Activated CD8-positive, alpha-beta memory T cell treated with anti-CD3 and anti-CD28 coated beads, Interleukin-2, amount 50 U/mL, for 48 hours (primary cell): ENCODE measurements around the gene PDZD4.

Source experiments
- DNase-seq: peaks from one replicate; pipeline ENCODE4 v3.0.0-alpha.2; 2020

Gene PDZD4

DNA sequence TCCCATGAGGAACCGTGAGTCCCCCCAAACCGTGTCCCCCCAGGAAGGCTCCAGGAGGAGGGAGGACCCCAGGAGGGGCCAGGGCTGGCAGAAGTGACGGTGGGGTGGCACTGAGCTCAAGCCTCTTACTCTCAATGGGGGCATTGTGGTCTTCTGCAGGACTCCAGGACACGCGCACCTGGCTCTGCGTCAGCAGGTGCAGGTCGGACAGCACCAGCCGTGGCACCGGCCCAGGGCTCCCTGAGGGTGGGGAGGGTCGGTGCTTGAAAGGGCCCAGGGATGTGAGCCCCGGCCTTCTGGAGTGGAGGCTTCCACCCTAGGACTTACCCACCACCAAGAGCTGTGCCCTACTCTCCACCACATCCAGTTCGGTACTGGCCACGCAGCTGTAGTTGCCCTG lies 37.3 kb upstream of the PDZD4 start:
- DNase-seq = no peak

DNA sequence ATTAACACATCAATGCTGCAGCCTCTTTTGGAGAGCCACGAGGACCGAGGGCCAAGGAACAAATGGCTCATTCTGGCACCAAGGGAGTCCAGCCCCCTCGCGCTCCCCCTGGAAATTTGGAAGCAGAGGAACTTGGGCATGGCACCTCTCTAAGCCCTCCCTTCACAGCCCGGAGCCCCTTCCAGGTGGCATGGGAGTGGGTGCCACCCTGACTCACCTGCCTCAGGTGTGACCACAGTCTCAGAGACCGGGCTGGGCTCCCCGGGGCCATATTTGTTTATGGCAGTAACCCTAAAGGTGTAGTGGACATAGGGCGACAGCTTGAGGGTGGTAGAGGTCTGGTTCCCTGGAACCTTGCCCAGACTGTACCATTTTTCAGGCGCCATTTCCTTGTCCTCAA lies 36.8 kb upstream of the PDZD4 start:
- no peak for DNase-seq

DNA sequence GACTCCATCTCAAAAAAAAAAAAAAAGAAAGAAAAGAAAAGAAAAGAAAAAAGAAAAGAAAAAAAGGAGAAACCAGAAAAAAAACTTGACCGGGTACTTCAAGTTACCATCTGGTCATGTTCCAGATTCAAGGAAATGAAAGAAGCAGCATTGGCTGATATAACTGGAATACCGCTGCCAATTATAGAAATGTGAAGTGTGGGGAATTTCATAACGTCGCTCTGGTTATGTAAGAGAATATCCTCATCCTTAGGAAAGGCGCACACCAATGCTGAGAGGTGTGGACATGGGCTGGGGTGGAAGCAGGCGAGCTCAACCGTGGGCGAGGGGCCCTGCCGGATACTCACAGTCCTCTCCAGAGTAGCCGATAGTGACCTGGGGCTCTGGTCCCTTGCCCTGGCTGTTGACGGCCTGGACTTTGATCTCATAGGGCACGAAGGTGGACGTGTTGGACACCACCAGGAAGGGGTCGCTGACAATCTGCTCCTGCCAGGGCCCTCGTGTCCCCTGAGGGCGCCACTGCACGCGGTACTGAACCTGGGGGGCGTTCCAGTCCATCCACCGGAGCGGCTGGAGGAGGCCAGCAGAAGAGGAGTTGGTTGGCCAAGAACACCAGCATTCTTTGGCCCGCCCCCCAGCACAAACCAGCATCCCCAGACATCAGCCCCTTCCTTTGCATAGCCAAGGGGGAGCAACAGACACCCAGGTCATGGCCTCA lies 36.1 kb upstream of the PDZD4 start:
- no peak for DNase-seq

DNA sequence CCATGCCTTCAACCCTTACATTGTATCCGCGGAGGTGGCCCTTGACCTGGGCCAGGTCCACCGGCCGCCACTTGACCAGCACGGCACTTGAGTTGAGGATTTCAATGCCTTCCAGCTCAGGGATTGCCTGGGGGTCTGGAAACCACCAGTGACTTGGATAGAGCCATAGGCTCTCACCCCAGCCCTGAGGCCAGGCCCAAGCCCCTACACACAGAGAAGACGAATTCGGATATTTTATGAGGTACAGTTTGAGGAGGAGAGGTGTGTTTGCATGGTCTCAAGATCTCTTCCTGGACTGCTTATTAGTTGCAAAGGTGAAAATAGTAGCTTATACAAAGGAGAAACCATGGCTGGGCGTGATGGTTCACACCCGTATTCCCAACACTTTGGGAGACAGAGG lies 35.3 kb upstream of the PDZD4 start:
- no peak for DNase-seq

DNA sequence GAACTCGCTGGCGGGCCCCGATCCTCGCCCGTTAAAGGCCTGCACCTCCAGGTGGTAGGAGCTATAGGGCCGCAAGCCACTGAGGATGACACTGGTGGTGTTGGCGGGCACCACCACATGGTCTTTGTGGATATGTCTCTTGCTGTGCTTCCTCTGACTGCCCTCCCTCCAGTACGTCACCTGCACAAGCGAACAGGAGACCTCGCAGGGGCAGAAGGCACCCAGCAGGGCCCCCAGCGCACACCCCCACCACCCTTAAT lies 34.9 kb upstream of the PDZD4 start:
- no peak for DNase-seq

DNA sequence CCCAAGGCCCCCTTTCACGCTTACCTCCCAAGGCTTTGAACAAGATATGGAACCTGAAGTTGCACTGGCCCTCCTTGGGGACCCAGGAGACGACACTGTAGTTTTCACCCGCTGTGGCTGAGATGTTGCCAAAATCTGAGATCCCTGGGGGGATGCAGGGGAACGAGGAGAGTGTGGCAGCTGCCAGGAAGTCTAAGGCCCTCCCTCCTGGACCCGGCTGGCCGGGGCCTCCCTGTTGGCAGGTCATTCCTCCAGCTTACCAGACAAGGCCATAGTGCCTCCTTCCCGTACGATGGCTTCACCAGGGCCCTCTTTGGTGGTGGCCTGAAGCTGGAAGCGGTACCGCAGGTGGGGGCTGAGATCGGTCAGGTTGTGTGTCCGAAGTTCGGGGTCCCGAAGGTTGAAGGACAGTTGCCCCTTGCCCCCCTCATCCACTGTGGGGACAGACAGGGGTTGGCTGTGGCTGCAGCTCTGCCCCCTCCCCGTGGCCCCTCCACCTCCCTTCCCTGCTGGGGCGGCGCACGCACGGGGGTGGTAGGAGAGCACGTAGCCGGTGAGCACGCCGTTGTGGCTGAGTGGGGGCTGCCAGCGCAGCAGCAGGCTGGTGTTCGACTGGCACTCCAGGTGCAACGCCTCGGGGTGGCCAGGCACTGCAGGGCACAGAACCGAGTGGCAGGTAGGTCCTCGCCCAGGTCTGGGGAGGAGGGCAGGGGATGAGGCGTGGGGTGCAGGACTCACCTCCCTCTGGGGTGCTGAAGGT lies 34.4 kb upstream of the PDZD4 start:
- no peak for DNase-seq

DNA sequence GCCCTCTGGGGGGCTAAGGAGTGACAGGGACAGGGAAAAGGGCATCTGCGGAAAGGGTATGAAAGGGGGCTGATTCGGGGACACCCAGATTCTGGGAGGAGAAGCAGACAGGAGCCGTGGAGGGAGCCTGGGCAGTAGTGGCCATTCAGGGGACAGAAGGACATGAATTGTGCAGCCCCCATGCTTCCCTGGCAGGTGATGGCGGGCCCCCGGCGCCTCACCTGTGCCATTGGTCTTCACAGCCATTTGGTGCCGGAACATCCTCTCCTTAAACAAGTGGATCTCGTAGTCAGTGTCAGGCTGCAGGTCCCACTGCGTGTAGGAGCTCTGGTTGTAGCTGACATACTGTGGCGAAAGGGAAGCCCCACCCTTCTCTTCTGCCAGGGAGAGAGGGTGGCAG lies 33.8 kb upstream of the PDZD4 start:
- no peak for DNase-seq

DNA sequence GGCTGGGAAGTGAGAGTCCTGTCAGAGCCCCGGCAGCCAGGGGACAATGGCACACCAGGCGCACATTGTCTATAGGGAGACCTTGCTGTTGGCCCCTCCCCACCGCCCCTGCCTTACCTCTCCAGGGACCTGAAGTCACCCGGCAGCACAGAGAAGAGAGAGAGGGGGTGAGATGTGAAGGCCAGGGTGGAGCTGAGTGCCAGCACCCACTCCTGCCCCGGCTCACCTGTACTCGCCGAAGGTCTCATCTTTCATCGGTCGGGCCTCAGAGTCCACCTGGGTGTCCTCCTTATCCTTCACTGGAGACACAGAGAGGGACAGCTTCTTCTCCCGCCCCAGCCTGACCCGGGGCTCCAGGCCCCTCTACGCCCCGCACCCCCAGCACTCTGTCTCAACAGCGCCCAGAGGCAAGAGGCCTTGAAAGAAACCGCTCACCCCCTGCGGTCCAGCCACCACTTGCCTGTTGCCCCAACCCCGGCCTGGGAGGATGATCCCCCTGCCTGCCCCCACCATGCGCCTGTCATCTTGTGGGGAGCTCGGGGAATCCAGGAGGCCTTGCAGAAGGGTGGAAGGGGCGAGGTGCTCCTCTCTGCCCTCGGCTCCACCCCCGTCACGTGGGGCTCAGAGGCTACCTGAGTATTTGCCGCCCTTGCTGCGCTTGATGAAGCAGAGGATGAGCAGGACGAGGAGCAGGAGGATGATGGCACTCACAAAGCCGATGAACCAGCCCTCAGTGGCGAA lies 33.1 kb upstream of the PDZD4 start:
- DNase-seq = no peak

DNA sequence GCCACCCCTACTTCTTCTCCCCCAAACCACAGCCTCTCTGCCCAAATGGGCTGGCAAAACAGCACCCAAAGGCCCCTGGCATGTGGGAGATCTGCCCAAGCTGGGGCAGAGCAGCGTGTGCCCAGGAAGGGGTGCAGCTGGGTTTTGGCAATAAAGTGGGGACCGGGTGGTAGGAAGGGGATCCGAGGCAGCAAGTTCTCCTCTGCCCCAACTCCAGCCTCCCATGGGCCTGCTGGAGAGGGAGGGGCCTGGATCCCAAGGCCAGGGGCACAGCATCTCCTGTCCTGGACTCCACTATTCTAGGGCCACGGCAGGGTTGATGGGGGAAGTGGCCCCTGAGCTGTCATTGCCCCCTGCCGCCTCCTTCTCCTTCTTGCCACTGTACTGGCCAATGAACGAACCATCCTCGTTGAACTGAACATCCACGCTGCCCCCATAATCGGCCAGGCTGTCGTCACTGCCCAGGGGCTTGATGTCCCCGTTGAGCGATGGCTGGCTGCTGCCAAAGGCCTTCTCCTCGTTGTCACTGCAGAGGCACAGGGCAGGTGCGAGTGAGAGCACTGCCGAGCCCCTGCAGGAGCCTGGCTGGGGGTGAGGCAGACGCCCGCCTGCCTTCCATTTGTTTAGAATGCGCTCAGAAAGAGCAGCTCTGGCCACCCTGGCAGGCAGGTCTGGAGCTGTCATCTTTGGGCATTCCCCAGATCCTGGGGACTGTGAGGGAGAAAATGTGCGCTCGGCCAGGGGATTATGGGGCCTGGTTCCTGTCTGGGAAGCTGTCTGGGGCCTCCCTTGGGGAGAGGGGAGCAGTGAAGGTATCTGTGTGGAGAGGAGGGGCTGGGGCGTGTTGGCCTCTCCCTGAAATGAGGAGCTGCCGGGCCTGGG lies 32.3 kb upstream of the PDZD4 start:
- no peak for DNase-seq

DNA sequence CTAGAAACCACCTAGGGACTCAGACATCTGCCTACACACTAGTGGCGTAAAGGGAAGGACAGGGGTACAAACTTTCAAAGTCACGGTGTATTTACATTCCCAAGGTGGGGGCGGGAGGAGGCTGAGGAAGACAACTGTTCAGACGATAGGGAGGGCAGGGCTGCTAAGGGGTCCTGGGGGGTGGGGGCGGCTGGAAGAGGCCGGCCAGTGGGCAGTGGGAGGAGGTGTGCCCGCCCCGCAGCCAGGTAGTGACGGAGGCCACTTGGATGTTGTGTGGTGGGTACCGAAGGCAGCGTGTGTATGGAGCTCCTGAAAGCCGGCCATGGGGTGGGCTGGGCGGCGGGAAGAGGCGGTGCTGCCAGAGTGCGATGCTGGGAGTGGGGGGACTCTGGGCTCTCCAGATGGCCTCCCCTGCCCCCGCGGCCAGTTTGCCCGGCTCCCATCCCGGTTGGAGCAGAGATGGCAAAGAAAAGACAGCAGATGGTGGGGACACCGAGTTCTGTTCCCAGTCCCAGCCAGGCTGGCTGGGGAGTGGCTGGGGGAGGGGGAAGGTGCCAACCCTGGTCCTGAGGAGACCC lies 31.5 kb upstream of the PDZD4 start:
- no peak for DNase-seq

DNA sequence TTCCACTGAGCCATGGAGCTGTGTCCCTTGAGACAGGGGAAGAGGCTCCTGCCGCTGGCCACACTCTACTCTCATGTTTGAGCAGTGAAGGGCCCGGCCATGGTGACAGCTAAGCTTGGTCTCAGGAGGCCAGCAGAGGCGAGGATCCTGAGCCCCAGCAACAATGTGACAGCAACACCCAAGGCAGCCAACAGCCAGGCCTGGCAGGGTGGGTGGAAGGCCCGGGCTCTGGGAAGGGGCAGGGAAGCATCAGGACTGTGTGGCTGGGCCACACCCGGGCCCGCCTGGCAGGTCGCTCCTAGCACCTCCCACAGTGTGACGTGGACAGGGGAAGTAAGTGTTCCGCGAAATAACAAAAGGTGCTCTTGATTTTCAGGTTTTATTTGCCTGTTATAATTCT lies 30.8 kb upstream of the PDZD4 start:
- DNase-seq = no peak

DNA sequence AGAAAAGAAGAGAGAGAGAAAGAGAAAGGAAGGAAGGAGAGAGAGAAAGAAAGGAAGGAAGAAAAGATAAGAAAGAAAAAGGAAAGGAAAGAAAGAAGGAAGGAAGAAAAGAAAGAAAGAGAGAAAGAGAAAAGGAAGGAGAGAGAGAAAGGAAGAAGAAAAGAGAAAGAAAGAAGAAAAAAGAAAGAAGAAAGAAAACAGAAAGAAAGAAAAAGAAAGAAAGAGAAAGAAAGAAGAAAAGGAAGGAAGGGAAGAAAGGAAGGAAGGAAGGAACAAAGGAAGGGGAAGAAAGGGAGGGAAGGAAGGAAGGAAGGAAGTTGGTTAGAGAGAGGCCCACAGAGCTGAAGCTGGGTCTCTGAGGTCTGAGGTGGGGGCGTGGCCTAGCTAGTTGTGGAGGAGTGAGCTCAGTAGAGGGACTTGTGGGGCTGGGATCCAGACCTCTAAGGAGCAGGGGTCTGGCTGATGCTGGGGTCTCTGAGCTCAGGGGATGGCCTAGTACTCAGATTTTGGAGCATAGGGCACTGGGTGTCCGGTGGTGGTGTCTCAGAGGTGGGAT lies 27.1 kb upstream of the PDZD4 start:
- no peak for DNase-seq

DNA sequence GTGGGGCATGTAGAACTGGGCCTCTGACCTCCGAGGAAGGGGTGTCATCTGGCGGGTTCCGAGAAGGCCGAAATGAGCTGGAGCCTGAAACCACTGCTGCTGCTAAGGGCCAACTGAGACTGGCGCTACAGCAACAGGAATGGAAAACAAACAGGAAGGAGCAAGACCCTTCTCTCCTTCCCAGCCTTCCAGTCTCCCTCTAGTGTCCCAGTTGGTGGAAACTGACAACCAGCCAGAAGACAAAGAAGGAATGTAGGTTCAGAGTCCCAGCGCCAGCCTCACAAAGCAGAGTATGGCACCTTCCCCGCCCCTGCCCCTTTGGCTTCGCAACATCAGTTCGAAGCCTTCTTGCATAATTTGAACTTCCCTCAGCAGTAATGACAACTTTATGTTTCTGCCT lies 24.4 kb upstream of the PDZD4 start:
- no peak for DNase-seq

DNA sequence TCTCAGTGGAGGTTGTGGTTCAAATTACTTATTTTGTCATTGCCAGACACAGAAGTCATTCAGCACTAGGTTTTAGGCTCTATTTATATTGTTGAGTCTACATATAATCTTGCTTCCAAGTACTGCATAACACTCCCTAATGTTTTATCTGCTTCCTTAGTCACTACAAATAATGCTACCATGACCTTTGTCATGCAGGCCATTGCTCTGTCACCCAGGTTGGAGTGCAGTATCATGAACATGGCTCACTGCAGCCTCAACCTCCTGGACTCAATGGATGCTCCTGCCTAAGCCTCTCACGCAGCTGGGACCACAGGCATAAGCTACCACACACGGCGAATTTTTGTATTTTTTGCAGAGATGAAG lies 23.5 kb upstream of the PDZD4 start:
- DNase-seq = no peak

DNA sequence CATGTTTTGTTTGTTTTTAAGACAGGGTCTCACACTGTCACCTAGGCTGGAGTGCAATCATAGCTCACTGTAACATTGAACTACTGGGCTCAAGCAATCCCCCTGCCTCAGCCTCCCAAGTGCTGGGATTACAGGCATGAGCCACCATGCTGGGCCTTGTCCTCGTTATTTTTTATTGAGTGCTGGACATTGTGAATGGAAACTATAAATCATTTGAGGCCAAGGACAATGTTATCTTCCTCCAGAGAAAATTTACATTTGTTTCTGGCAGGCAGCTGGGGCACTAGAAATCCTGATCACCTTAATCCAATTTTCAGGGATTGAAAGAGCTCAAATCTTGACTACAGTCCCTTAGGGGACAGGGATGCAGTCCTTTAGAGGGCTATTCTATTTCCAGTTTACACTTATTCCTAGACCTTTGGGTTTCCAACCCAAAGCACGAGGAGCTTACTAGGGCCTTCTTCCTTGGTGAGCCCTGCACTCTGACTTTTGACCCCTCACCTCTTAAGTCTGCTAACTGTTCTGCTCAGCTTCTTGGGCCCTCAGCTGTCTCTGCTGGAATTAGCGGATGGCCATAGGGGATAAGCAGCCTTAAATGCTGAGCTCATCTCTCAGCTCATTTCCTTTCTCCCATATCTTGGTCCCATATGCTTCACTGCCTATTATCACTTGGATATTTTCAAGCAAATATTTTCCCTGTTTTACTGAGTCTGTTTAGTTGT lies 23.0 kb upstream of the PDZD4 start:
- DNase-seq = no peak

DNA sequence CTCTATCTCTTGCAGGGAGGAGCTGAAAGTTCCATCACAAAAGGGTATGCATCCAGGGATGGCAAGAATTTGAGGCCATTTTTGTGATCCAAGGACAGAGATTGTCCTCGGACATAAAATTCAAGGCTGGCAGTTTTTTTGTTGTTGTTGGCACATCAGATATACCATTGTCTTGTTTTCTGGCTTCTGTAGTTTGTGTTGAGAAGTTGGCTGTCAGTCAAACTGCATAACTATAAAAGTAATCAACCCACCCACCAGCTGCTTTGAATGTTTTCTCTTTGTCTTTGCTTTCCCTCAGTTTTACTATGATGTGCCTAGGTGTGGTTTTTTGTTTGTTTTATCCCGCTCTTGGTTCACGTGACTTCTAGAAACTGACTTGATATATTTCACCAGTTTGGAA lies 21.6 kb upstream of the PDZD4 start:
- DNase-seq = no peak

DNA sequence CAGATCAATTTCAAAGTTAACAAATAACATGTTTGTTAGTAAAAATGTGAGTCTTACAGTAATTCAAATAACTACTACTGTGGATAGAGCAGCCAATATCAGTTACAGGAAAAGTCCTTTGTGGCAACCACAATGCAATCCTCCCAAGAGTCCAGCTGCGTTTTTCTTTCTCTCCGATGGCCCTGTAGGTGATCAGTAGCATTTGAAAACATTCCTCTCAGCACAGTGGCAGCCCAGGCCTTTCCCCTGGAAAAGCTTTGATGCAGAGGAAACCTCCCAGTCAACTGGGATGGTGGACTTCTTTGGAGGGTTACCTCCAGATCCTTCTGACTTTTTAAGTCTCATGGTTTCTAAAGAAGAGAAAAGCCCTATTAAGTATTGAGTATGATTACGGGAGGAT lies 18.0 kb upstream of the PDZD4 start:
- DNase-seq = no peak

DNA sequence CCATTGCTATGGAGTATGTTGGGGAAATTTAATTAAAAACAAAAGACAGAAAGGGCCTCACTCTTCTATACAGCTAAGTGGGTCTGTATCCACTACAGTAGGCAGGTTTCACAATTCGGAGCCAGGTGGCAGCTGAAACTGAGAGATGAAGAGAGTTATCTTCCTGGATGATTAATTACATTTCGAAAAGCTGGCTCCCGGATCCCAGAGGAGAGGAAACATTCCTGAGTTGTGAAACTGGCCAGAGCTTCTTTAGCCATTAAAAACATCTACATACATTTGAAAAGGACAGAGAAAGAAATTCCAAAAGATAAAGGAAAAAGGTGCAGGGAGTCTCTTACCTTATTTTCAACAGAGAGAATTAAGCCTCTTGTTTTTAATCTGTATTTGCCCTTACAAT lies 15.5 kb upstream of the PDZD4 start:
- DNase-seq = no peak

DNA sequence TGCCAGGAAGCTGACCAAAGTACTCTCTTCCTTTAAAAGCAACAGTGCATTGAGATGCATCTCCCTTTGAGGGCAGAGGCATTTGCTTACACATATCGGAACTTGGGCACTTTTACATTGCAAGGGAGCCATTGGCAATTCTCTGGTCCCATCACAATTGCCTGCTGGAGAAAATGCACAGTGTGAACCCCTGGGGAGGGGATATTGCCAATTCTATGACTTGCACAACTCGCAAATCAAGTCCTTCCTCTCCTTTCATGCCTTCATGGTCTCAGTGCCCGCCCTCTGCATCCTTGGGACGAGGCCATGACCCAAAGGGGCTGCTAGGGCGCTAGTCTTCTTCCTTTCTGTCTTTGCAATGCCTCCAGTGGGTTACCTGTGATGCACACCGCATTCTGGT lies 14.9 kb upstream of the PDZD4 start:
- DNase-seq = no peak

DNA sequence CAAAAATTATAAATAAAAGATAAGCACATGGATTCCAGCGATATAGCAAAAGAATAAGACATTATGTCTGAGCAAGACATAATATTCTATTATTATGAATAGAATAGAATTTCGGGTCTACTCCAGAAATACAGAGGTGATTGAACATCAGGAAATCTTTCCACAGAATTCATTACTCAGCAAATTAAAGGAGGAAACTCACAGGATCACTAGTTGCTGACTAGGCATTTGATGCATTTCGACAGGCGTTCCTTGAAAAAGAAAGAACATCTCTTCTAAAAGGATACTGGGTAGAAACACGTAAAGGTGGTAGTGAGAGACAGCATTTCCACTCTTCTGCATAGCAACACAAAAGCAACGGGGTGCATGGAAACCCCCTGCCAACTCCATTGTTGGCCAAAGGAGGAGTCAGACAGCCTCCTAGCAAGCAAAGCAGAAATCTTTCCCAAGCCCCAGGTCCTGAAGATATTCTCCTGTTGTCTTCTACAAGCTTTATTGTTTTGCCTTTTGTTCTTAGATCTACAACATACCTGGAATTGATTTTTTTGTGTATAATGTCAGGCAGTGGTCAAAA lies 14.3 kb upstream of the PDZD4 start:
- DNase-seq = no peak

DNA sequence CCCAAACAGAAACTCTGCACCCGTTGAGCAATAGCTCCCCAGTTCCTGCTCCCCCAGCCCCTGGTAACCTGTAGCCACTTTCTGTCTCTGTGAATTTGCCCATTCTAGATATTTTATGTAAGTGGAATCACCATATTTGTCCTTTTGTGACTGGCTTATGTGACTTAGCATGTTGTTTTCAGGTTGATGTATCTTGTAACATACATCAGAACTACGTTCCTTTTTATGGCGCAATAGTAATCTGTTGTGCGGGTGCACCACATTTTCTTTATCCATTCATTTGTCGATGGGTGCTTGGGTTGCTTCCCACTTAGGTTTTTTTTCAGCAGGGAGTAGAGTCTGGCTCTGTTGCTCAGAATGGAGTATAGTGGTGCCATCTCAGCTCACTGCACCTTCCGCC lies 6.6 kb upstream of the PDZD4 start:
- DNase-seq = no peak

DNA sequence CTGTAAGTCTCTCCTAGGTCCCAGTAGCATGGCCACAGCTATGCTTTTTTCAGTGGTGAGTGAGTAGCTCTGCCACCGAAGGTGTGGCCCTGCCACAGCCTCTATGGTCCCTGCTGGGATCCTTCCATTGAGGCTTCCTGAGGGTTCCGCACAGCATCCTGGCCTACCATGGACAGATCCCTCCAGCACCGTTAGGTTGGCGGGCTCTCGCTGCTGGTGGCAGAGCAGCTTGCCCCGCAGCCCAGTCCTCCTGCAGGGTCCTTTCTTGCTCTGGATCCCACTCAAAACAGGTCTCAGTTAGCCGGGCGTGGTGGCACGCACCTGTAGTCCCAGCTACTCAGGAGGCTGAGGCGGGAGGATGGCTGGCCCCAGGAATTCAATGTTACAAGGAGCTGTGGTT lies 2.4 kb upstream of the PDZD4 start:
- no peak for DNase-seq
